NCI-H2107 (cell line): ENCODE data around the gene METTL18.

ENCODE experiments used
- DNase-seq: peaks from one replicate; lab custom pipeline; 2025; lab: John Stamatoyannopoulos, UW

METTL18 gene

GRCh38 chr1:169785267-169785666 is 9.4 kb downstream of the METTL18 start:
- DNase-seq, result no peak

DNA sequence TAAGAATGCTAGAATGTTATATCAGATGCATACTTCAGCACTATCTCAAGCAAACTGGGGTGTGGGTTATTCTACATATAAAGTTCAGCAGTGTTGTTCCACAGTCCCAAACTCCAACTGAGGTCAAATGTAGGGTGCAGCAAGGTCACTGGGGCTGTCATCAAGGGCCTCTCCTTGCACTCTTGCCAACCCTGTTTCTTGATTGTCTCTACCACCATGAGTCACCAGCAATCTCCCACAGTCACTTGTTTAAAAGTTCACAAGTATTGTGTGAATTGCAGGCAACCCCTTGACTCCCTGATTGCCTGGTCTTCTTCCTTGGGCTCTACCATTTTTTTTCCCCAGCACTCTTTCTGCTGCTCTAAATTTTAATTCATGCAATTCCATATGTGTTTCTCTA is 10.6 kb downstream of the METTL18 start:
- DNase-seq, result no peak

GRCh38 chr1:169782596-169782995 is 12.1 kb downstream of the METTL18 start:
- no peak for DNase-seq

DNA sequence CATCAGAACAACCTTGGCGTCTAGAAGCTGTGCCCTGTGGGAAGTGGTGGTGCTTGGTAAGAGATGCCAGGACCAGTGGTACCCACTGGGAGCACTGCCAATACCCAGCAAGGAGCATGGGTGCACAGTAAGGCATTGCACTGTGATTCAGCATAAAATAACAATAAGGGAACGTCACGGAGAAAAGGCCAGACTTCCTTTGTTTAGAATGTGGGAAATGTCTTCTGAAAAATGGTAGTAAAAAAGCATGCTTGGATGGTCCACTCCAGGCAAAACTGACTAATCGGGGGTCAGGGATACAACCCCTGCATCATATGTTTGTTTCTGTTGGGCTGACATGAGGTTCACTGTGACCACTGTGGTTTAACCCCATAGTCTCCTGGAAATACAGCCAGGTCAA is 14.7 kb downstream of the METTL18 start:
- no peak for DNase-seq

DNA sequence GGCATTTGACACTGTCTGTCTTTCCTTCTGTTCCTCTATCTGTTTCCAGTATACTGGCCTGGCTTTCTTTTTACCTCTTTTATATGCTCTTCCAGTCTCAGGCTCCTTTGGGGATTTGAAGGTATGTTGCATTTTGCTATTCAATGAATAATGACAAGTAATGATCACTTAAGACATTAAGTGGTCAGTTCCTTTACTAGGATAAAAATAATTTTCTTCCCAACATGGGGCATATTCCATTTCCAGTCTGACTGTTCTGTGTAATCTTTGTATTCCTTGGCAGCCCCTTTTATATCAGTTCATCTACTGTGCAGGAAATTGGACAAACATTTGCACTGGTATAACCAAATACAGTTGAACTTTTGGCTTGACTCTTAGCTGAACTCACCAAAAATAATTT is 15.6 kb downstream of the METTL18 start:
- DNase-seq, result no peak

- DNase-seq, result no peak
Measured at GRCh38 chr1:169776440-169776839, 18.3 kb downstream of the METTL18 start.

DNA sequence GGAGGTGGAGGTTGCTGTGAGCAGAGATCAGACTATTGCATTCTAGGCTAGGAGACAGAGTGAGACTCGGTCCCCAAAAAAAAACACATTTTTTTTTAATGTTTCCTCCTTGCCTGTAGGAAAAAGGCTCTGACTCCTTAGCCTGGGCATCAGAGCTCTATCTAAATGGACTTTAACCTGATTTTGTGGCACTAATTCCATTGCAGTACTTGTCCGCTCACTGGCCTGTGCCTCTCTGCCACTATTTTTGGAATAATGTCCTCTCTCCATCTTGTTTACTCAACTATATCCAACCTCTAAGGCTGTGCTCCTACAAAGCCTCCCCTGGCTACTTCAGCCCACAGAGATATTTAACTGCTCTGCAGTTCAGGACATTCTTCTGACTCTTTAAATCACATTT is 26.5 kb downstream of the METTL18 start:
- no peak for DNase-seq

DNA sequence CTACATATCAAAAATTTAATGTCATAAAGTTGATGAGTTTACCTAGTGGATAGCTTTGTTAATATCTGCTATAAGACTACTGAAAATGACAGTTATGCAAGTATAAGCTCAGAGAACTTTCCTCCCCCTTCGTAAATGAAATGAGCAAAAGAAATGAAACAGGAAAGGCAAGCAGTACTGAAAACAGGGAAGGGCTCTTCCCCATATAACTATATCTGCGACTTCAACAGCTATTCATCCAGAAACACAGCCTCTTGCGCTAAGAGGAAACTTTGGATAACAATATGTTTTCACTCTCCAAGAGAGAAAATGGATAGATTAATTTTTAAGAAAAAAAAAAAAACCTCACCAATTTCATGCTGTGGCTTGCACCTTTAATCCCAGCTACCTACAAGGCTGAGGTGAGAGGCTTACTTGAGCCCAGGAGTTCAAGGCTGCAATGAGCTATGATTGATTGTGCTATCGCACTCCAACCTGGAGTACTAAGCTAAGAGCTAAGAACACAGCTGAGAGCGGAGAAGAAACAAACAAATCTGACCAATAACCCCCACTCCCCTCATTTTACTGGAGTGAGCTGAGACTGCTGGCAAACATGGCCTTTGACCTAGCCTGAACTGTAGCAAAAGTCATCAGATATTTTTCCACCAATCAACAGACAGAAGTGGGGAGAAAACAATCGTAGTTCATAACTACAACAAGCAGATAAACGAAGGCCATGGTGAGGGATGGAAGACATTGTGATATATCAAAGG is 29.0 kb downstream of the METTL18 start:
- DNase-seq, result no peak

- DNase-seq, result no peak
Measured at GRCh38 chr1:169764919-169765318, 29.8 kb downstream of the METTL18 start.

DNA sequence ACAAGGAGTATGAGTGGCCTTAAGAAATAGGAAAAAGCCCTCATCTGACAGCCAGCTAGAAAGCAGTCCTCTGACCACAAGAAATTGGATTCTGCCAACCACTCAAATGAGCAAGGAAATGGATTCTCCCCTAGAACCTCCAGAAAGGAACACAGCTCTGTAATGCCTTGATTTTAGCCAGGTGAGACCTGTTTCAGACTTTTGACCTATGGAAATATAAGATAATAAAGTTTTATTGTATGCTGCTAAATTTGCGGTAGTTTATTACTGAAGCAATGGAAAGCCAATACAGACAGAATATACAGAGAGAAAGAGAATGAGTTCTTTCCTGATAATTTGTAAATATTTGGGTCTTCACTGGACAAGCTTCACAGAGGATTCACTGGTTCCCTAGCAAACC is 32.0 kb downstream of the METTL18 start:
- DNase-seq, result no peak

DNA sequence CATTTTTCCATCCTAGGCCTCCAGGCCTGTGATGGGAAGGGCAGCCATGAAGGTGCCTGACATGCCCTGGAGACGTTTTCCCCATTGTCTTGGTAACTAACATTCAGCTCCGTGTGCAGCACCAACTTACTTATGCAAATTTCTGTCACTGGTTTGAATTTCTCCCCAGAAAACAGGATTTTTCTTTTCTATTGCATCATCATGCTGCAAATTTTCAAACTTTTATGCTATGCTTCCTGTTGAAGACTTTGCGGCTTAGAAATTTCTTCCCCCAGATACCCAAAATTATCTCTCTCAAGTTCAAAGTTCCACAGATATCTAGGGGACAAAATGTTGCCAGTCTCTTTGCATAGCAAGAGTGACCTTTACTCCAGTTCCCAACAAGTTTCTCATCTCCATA is 35.7 kb downstream of the METTL18 start:
- DNase-seq, result no peak

GRCh38 chr1:169753549-169753948 is 41.2 kb downstream of the METTL18 start:
- no peak for DNase-seq

DNA sequence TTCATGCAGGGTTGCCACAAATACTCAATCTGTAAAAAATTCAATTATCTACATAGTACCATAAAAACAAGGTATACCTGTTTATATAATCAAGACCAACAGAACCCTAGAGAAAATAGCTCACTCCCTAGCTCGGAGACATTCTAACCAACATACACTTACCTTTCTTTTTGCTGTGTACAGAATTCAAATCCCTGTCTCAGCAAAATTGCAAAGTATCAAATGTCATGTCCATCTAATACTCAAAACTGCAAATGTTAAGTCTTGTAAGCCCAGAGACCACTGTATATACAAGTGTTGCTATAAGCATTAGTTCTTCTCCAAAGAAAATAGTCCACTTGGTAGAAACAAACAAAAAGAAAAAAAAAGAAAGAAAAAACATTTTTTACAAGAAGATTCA is 44.7 kb downstream of the METTL18 start:
- no peak for DNase-seq

DNA sequence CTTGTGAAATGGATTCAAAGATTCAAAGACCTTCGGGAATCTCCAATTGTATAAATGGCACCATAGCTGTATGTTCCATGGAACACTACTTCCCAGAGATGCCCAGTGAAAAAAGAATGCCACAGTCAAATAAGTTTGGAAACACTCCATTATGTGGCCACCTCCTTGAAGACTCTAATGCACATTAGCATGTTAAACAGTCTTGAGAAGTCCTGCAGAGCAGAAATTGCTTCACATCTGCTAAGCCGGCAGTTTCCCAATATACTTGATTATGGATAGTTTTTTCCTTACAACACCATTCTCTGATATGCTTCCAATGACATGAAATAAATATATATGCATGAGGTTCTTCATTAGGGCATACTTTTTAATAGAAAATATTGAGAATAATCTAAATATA is 48.2 kb downstream of the METTL18 start:
- no peak for DNase-seq

GRCh38 chr1:169745015-169745861 is 49.5 kb downstream of the METTL18 start:
- DNase-seq, result no peak
